Stimulated activated CD4-positive, alpha-beta T cell treated with anti-CD3 and anti-CD28 coated beads, Interleukin-12 subunit alpha, Interleukin-12 subunit beta, amount 100 ng/mL, for 48 hours (primary cell): ENCODE measurements around the gene SLC38A6.

ENCODE experiments used
- DNase-seq, 3 donors: peaks; one replicate each; pipeline ENCODE4 v3.0.0-alpha.2; 2020; ENCODE audit warnings: low read depth in 2 of 3, low spot score in 1 of 3

SLC38A6 gene

DNA sequence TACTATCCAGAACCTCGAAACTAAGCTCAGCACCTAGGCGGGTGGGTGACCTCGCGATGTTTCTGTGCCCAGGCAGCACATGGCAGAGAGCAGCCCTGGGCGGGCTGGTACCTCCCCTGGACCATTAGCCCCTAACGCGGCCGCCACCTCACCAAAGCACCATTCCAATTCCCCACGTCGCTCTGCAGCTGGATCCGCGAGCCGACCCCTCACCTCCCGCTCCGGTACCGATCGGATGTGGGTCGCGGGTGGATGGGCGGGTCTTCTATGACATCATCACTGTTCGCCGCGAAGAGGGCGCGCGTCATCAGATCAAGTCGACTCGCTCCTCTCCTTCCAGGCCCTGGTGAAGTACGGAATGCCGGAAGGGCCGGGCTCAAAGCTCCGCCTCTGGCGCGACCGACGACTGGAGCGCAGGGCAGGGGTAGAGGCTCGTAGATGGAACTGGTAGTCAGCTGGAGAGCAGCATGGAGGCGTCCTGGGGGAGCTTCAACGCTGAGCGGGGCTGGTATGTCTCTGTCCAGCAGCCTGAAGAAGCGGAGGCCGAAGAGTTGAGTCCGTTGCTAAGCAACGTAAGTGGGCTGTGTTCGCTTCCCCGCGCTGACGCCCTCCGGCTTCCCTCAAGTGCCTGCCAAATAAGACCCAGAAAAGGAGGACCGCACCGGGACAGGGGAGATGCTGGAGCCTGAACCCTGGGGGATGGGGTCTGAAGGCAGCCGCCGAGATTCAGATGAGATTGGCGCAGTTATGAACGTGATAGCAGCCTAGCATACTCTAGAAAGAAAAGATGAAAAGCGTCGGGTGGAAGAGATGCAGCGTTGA, at the start of gene SLC38A6, which contains the start of gene TRMT5:
Gene SLC38A6, plus strand, starts transcription at position 435 of the 822 bp plus-strand sequence. Its CDS starts 33 bp downstream, at position 468.
Gene TRMT5, minus strand, starts transcription at position 269 of the 822 bp plus-strand sequence. Its CDS starts 106 bp downstream, at position 163.
- peak; percentile 85 to 94 (median 87) for DNase-seq

- DNase-seq: no peak
These were observed 47.0 kb upstream of the SLC38A6 start for GRCh38 chr14:60933920-60934655.

DNA sequence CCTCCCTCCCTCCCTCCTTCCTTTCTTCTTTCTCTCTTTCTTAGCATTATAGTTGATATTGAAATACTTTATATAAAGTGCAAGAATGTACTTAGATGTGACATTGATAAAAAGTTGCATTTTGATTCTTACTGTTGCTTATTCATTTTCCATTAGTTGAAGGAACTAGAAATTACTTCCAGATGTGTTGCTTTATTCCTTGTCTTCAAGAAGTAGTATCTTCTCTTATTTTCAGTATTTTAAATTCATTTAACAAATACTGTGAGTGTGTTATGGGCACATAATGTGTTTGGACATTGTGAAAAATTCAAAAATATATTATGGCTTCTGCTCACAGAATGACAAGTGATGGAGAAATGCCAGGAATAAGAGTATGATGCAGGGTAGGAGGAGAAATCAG, 45.7 kb upstream of the SLC38A6 start:
- DNase-seq: no peak

DNA sequence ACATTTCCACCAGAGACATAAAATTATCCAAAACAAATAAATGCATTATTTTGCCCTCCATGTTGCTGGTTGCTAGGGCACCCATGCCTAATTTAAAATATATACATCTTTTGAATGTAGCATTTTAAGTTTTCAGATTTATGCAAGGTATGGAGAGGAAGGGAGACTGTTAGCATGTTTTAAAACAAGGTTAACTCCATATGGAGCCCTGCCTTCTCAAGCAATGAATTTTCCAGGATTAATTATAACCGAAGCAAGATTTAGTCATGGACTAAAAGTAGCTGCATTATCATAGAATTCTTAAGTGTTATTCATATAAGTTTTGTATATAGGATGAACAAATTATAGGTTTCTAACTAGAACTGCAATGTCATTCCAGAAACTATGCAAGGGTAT, 37.4 kb upstream of the SLC38A6 start:
- DNase-seq: no peak

- no peak for DNase-seq
These were observed 36.8 kb upstream of the SLC38A6 start for GRCh38 chr14:60944204-60944603.

- no peak for DNase-seq
These were observed 35.1 kb upstream of the SLC38A6 start for GRCh38 chr14:60945984-60946383.

DNA sequence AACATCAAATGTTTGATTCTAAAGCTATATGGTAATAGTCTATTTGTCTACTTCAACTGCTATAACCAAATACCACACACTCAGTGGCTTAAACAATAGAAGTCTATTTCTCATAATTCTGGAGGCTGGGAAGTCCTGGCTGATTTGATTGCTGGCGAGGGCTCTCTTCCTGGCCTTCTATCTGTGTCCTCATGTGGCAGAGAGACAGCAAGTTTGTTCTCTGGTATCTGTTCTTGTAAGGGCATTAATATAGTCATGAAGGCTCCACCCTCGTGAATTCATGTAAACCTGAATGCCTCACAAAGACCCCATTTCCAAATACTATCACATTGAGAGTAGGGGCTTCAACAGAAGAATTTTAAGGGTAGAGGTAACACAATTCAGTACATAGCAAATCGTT, 34.3 kb upstream of the SLC38A6 start:
- DNase-seq: no peak

- DNase-seq: no peak
These were observed 29.1 kb upstream of the SLC38A6 start for GRCh38 chr14:60951776-60952435.

GRCh38 chr14:60956202-60956601, 24.8 kb upstream of the SLC38A6 start:
- DNase-seq: no peak

DNA sequence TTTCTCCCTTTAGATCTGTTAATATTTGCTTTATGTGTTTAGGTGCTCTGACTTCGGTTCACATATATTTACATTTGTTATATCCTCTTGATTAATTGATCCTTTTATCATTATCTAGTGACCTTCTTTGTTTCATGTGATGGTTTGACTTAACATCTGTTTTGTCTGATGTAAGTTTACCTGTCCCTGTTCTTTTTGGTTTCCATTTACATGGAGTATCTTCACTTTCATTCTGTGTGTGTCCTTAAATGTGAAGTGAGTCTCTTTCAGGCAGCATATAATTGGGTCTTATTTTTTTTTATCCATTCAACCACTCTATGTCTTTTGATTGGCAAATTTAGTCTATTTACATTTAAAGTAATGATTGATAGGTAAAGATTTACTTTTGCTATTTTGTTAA, 24.4 kb upstream of the SLC38A6 start:
- no peak for DNase-seq

DNA sequence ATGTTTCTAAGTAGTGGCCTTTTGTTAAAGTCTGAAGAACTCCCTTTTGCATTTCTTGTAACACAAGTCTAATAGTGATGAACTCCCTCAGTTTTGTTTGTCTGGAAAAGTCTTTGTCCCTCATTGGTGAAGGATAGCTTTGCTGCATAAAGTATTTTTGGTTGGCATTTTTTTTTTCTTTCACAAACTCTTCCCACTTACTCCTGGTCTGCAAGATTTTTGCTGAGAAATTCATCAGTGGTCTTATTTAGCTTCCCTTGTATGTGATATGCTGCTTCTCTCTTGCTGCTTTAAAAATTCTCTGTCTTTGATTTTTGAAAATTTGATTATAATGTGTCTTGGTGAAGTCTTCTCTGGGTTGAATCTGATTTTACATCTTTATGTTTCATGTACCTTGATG, 22.9 kb upstream of the SLC38A6 start:
- DNase-seq: no peak

- no peak for DNase-seq
These were observed 17.3 kb upstream of the SLC38A6 start for GRCh38 chr14:60963761-60964160.

DNA sequence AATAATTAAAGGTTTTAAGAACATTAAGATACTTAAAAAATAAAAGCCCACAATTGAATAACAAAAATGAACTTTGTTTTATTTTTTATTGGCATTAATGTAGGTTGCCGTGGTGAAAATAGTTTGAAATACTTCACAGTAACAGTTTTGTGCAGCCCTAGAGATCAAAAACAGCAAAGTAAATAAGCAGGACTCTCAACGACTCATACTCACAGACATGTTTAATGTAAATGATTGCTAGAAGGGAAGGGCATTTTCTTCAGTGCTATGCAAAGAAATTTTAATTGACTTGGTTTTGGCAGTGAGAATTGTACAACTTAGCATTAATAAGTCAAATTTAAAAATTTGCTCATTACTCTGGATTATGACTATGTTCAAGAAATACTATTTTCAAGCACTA, 16.1 kb upstream of the SLC38A6 start:
- DNase-seq: no peak

DNA sequence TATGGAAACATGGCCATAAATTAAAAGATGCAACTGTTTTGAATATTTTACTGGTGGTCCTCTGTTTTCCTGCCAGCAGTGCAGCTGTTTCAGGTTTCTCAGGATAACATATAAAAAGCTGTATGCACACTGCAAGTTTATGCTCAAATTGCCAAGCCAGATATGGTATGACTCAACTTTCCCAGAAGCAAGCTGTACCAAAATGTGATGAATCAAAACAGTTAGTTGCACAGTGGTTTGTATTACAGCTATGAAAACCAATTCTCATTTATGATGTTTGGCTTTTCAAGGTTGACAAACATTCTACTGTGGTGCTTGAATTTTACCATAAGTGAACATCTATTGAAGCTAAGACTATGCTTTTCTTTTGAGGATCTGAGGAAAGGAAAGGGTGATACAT, 15.6 kb upstream of the SLC38A6 start:
- no peak for DNase-seq

DNA sequence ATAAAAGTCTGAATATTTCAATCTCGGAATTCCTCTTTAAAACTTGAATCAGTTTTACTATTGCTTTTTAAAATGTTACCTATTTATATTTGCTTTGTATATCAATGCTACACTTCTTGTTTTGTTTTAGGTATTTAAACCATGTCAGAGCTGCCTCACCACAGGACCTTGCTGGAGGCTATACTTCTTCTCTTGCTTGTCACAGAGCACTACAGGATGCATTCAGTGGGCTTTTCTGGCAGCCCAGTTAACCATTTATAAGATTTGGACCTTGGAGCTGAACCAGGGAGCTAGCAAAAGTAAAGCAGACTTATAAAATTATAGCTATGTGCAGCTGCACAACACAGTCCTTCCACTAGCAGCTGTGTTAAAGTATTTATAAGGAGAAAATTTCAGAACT, 12.9 kb upstream of the SLC38A6 start:
- no peak for DNase-seq

GRCh38 chr14:60968671-60969070, 12.4 kb upstream of the SLC38A6 start:
- DNase-seq: no peak

GRCh38 chr14:60970146-60970545, 10.9 kb upstream of the SLC38A6 start:
- no peak for DNase-seq

DNA sequence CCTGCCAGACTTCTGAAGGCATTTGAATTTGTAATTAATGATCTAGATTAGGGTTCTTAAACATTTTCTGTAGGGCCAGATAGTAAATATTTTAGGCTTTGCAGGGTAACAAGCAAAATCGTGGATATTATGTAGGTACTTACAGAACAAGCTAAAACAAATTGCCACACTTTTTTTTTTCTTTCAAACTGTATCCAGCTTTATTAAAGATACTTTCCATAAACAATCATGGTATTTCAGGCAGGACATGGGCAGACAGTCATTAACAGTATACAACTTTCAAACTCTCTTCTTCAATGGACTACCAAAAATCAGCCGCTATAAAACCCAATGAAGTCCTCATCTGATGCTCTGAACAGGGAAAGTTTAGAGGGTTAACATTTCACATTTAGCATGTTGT, 9.8 kb upstream of the SLC38A6 start:
- DNase-seq: no peak

DNA sequence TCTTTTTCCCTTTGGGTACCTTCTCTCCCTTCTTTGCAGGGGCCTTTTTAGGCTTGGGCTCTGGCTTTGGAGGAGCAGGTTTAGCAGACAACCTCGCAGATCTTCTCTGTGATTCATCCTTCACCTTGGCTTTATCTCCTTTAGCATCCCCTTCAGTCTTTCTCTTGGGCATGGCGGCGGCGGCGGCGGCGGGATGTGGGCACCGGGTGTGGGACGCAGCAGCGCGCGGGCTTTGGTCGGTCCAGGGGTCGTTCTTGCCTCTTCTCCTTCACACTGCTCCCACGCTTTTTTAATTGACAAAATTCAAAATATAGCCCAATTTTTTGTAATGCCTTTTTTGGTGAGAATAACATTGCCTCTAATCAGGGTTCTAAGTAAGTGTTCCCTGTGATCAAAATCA, 8.8 kb upstream of the SLC38A6 start:
- no peak for DNase-seq

DNA sequence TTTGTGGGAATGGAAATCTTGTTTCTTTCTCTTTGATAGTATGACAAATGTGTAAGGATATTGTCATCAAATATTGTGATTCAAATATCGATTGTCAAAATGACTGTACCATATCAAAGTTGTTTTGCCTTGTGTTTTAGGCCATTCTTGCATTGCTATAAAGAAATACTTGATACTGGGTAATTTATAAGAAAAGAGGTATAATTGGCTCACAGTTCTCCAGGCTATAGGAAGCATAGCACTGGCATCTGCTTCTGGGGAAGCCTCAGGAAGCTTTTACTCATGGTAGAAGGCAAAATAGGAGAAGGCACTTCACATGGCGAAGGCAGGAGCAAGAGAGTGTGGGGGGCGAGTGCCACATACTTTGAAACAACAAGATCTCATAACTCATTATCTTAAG, 8.0 kb upstream of the SLC38A6 start:
- no peak for DNase-seq

- DNase-seq: no peak
These were observed 6.9 kb upstream of the SLC38A6 start for GRCh38 chr14:60974090-60974651.

DNA sequence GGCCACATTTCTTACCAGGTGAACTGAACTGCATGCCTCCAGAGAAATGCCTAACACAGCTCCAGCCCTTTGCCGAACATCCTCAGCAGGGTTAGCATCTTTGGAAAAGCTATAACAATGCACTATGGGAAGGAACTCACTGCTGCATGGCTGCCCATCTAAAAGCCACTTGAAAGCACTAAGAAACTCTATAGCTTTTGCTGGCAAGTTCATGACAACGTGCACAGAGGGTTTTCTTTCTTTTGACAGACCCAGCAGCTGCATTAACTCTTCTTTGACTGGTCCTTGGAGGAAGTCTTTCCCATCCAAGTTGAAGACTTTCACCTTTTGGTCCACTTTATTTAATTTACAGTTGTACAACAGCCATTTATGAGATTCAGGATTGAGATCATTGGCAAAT, 5.5 kb upstream of the SLC38A6 start:
- no peak for DNase-seq
